HCT116 (cell line): ENCODE data around the gene RAPGEF3. TPM values are rescaled to one million over a fixed set of nuclear protein-coding genes. Genes with fewer than 3 reads are reported as not detected.

Source experiments
- ATAC-seq: fragments of 200-7000 bp; cut with Tn5 transposase; 2 replicates; pipeline ENCODE4 v1.9.1; 2020; ENCODE audit warnings: mild to moderate bottlenecking, moderate library complexity
- BruUV-seq: library from RNA; stranded (reverse); fragments of 400-500 nt; replicated peaks from 2 replicates; lab custom pipeline; 2021; lab: Mats Ljungman, UMichigan
- CTCF ChIA-PET: fragments of 300-600 bp; sonication (Branson Sonifier 250); formaldehyde crosslinking; loops from one replicate; lab custom pipeline; 2021; ENCODE audit warnings: antibody characterized with exemption; lab: Charles Lee
- POLR2A ChIA-PET: fragments of 300-600, 350-600 bp; sonication (Branson Sonifier 250); formaldehyde crosslinking; loops from one replicate; lab custom pipeline; 2021; ENCODE audit warnings: antibody characterized with exemption; lab: Charles Lee
- RAD21 ChIA-PET, 2 experiments: fragments of 300-600 bp; sonication (Branson Sonifier 250); formaldehyde crosslinking; loops; one replicate each; lab custom pipeline; 2023; ENCODE audit warnings: low total read pairs in 2 of 2; ENCODE audit not compliant: uncharacterized antibody in 2 of 2, unreplicated experiment in 2 of 2, low non-redundant PET in 1 of 2; lab: Charles Lee
- DNase-seq: peaks from one replicate; pipeline ENCODE4 v3.0.0-alpha.2; 2010; ENCODE audit warnings: low read depth, low spot score
- H2AFZ ChIP-seq: fragments of 200-600 bp; shearing (Covaris generic), sonication (generic); 2 replicates; pipeline ENCODE4 v1.6.1; 2017; ENCODE audit warnings: low read depth, mixed run types, mixed read lengths, antibody characterized with exemption, low read length; ENCODE audit not compliant: poor library complexity, severe bottlenecking
- H3K27ac ChIP-seq: 2 replicates; pipeline ENCODE4 v1.5.1; 2012; ENCODE audit warnings: low read depth, low read length
- H3K27me3 ChIP-seq: fragments of 200-600 bp; sonication (generic); 2 replicates; pipeline ENCODE4 v1.6.1; 2016; ENCODE audit warnings: mixed run types, low read length, mixed read lengths; ENCODE audit not compliant: insufficient read depth
- H3K36me3 ChIP-seq, 2 experiments: fragments of 200-500 bp in 1 of 2; fragments of 200-600 bp in 1 of 2; sonication (Bioruptor generic) in 1 of 2; sonication (generic) in 1 of 2; 2 replicates each; pipeline versions ENCODE4 v1.5.1 to v1.6.1; 2014 to 2016; ENCODE audit warnings: low read length in 2 of 2, inconsistent platforms in 1 of 2, mixed read lengths in 1 of 2, mixed run types in 1 of 2; ENCODE audit not compliant: insufficient read depth in 2 of 2, control insufficient read depth in 1 of 2
- H3K4me1 ChIP-seq, 2 experiments: fragments of 200-600 bp in 1 of 2; sonication (generic) in 1 of 2; 2 replicates each; pipeline versions ENCODE4 v1.5.1 to v1.6.1; 2012 to 2017; ENCODE audit warnings: low read length in 2 of 2, inconsistent platforms in 1 of 2, mild to moderate bottlenecking in 1 of 2, mixed read lengths in 1 of 2, mixed run types in 1 of 2, moderate library complexity in 1 of 2; ENCODE audit not compliant: insufficient read depth in 2 of 2, control insufficient read depth in 1 of 2
- H3K4me2 ChIP-seq: fragments of 200-600 bp; sonication (generic); 2 replicates; pipeline ENCODE4 v1.6.1; 2017; ENCODE audit warnings: mixed run types, low read length, mixed read lengths
- H3K4me3 ChIP-seq, 2 experiments: fragments of 200-600 bp in 1 of 2; sonication (generic) in 1 of 2; replicated peaks in 1 of 2; 2 replicates each; pipeline ENCODE4 v1.5.1; 2011 to 2016; ENCODE audit warnings: low read length in 2 of 2, control low read depth in 1 of 2, low read depth in 1 of 2, mild to moderate bottlenecking in 1 of 2, mixed read lengths in 1 of 2, mixed run types in 1 of 2
- H3K79me2 ChIP-seq: fragments of 200-600 bp; sonication (generic); 2 replicates; pipeline ENCODE4 v1.6.1; 2017; ENCODE audit warnings: mild to moderate bottlenecking, mixed run types, low read length, moderate library complexity, mixed read lengths; ENCODE audit not compliant: insufficient read depth
- H3K9ac ChIP-seq: fragments of 200-600 bp; sonication (generic); 2 replicates; pipeline ENCODE4 v1.6.1; 2016; ENCODE audit warnings: low read length, mixed read lengths
- H3K9me2 ChIP-seq: fragments of 200-600 bp; sonication (generic), shearing (Covaris generic); 2 replicates; pipeline ENCODE4 v1.6.1; 2017; ENCODE audit warnings: mixed run types, mild to moderate bottlenecking, moderate library complexity; ENCODE audit not compliant: insufficient read depth
- H3K9me3 ChIP-seq, 2 experiments: fragments of 200-500 bp in 1 of 2; fragments of 200-600 bp in 1 of 2; sonication (Bioruptor generic) in 1 of 2; sonication (generic) in 1 of 2; 2 replicates each; pipeline ENCODE4 v1.6.1; 2014 to 2017; ENCODE audit warnings: low read length in 2 of 2, mixed read lengths in 2 of 2, inconsistent platforms in 1 of 2, low read depth in 1 of 2, mild to moderate bottlenecking in 1 of 2, mixed run types in 1 of 2, moderate library complexity in 1 of 2; ENCODE audit not compliant: control insufficient read depth in 1 of 2, insufficient read depth in 1 of 2
- H4K20me1 ChIP-seq: fragments of 200-600 bp; sonication (generic), shearing (Covaris generic); 2 replicates; pipeline ENCODE4 v1.6.1; 2017; ENCODE audit warnings: mixed run types, mild to moderate bottlenecking, moderate library complexity; ENCODE audit not compliant: insufficient read depth
- CBX3 ChIP-seq: IDR thresholded peaks from 2 replicates; pipeline ENCODE4 v1.6.1; 2012; ENCODE audit warnings: low read depth
- CTCF ChIP-seq, 3 experiments: fragments of 200-600 bp in 1 of 3; sonication (generic) in 1 of 3; IDR thresholded peaks in 2 of 3; conservative IDR thresholded peaks in 1 of 3; 2 replicates each; pipeline ENCODE4 v1.5.1; 2012 to 2017; ENCODE audit warnings: low read depth in 2 of 3, low read length in 2 of 3, antibody characterized with exemption in 1 of 3, borderline replicate concordance in 1 of 3, control low read depth in 1 of 3, mild to moderate bottlenecking in 1 of 3, mixed read lengths in 1 of 3, mixed run types in 1 of 3, moderate library complexity in 1 of 3; ENCODE audit not compliant: insufficient read depth in 1 of 3
- EZH2 ChIP-seq: fragments of 200-600 bp; sonication (generic); IDR thresholded peaks from 2 replicates; pipeline ENCODE4 v1.6.1; 2017; ENCODE audit warnings: antibody characterized with exemption, mixed run types
- JUND ChIP-seq: IDR thresholded peaks from 2 replicates; pipeline ENCODE4 v1.6.1; 2012
- REST ChIP-seq: IDR thresholded peaks from 2 replicates; pipeline ENCODE4 v1.6.1; 2012; ENCODE audit warnings: low read depth
- SIN3A ChIP-seq: IDR thresholded peaks from 2 replicates; pipeline ENCODE4 v1.6.1; 2012; ENCODE audit warnings: low read depth
- SP1 ChIP-seq: IDR thresholded peaks from 2 replicates; pipeline ENCODE4 v1.6.1; 2012; ENCODE audit warnings: low read depth
- SRF ChIP-seq: IDR thresholded peaks from 2 replicates; pipeline ENCODE4 v1.6.1; 2012; ENCODE audit warnings: low read depth
- TCF7L2 ChIP-seq: IDR thresholded peaks from 2 replicates; pipeline ENCODE4 v1.7.0; 2011; ENCODE audit warnings: borderline replicate concordance, inconsistent platforms; ENCODE audit not compliant: insufficient read depth, insufficient read length; ENCODE audit errors: extremely low read depth
- YY1 ChIP-seq: IDR thresholded peaks from 2 replicates; pipeline ENCODE4 v1.6.1; 2011; ENCODE audit warnings: low read length, low read depth, moderate library complexity, mild to moderate bottlenecking; ENCODE audit not compliant: insufficient replicate concordance; ENCODE audit errors: extremely low read depth
- ZFX ChIP-seq: fragments of 450-650 bp; IDR thresholded peaks from 2 replicates; pipeline ENCODE4 v1.6.1; 2017
- ZNF274 ChIP-seq: fragments of 200-500 bp; sonication (Bioruptor generic); IDR thresholded peaks from 2 replicates; pipeline ENCODE4 v1.6.1; 2014; ENCODE audit warnings: mild to moderate bottlenecking, low read depth, low read length, inconsistent platforms
- intact Hi-C: fragments of 100-400 bp; cut with micrococcal nuclease; formaldehyde crosslinking; loops from 2 replicates; pipeline ENCODE4 v1.10.0; 2022
- total RNA-seq: library from RNA; stranded (reverse); gene quantifications from one replicate; pipeline ENCODE4 v1.2.1, GENCODE V29; 2021; ENCODE audit not compliant: unreplicated experiment

Gene RAPGEF3
- total RNA-seq, 1 experiment from 2014 or later = 1.8 TPM

- Histone ChIP-seq H3K4me1 (no peaks in the 10 kb centered on the region), H3K4me3 (no peak overlapping the region), H3K79me2 (no peaks in the 10 kb centered on the region; the same call in 1 of the 2 replicates), H3K27me3 (no peaks in the 10 kb centered on the region), H2AFZ (no peak overlapping the region), H4K20me1 (no peaks in the 10 kb centered on the region)
- CTCF ChIA-PET = interaction anchor here (1.0 to 7.7 kb wide), 2 partner anchors 37 to 40 kb away, joined by 3 to 85 read pairs; no protein-coding TSS in a partner anchor
- POLR2A ChIA-PET = no interaction called here
- no peak for TF ChIP-seq SIN3A
- no peak for TF ChIP-seq CTCF (IDR thresholded peaks at IDR 0.05 in 2 of 3, conservative IDR thresholded peaks at IDR 0.05 in 1 of 3; ENCODE audit: borderline replicate concordance in 1 of 3, insufficient read depth in 1 of 3, low read depth in 2 of 3, low read length in 2 of 3)
- TF ChIP-seq SP1 = no peak
- no peak for TF ChIP-seq EZH2
- no peak for TF ChIP-seq JUND
- TF ChIP-seq YY1 = no peak
- TF ChIP-seq TCF7L2 = no peak
- TF ChIP-seq CBX3 = no peak
- TF ChIP-seq ZNF274 = no peak
- no peak for TF ChIP-seq SRF
- no peak for TF ChIP-seq ZFX
- TF ChIP-seq REST = no peak
- TF ChIP-seq, all 23 proteins: peak for 0
- H3K27ac ChIP-seq = no peak overlapping the region
- H3K9ac ChIP-seq = no peak overlapping the region
- H3K36me3 ChIP-seq = peaks cover 0 to 7% of the 10 kb centered on the region in 2 experiments; a peak in 2 of 4 replicates
- RAD21 ChIA-PET = interaction anchor here in 1 of 2 experiments (2.0 kb wide), 1 partner anchor 40 kb away, joined by 7 read pairs; no protein-coding TSS in a partner anchor
- BruUV-seq = no TSS peak
- H3K9me2 ChIP-seq = no peaks in the 10 kb centered on the region
- no peaks in the 10 kb centered on the region for H3K9me3 ChIP-seq
- no peak overlapping the region for H3K4me2 ChIP-seq
- DNase-seq = no peak
- intact Hi-C loops = no loop called here
- ATAC-seq = no peak
These were observed 39.8 kb upstream of the RAPGEF3 start for GRCh38 chr12:47798382-47798948.
